ENCODE results near the gene TNFRSF25.

DNA sequence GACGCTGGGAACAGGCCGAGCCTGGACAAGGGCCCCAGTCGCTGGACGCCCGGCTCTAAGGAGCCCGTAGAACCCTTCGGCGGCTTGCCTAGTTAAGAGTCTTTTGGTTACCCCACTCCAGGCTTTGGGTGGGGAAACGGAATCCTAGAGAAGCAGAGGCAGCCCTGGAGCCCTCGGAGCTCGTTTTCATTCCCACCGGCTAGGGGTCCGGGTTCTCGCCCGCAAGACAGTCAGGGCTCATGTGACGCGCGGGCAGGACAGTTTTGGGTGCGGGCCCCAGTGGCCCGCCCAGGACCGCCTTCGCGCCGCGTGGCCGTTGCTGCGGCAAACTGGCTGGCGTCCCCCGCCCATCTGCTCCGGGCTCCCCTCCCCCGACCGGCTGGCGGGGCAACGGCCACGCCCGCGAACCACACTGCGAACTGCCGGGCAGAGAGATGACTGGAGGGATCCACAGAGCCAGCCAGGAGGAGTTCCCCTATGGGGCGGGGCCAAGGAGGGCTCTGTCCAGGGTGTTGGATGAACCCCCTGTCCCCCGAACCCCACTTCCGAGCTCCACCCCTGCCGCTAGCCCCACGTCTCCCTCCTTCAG, 45.4 kb downstream of the TNFRSF25 start:
- TF ChIP-seq POLR2A (IDR thresholded peaks at IDR 0.05) = no peak
- TF ChIP-seq, protein P1, sequence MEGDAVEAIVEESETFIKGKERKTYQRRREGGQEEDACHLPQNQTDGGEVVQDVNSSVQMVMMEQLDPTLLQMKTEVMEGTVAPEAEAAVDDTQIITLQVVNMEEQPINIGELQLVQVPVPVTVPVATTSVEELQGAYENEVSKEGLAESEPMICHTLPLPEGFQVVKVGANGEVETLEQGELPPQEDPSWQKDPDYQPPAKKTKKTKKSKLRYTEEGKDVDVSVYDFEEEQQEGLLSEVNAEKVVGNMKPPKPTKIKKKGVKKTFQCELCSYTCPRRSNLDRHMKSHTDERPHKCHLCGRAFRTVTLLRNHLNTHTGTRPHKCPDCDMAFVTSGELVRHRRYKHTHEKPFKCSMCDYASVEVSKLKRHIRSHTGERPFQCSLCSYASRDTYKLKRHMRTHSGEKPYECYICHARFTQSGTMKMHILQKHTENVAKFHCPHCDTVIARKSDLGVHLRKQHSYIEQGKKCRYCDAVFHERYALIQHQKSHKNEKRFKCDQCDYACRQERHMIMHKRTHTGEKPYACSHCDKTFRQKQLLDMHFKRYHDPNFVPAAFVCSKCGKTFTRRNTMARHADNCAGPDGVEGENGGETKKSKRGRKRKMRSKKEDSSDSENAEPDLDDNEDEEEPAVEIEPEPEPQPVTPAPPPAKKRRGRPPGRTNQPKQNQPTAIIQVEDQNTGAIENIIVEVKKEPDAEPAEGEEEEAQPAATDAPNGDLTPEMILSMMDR (IDR thresholded peaks at IDR 0.05 in 4 of 5, conservative IDR thresholded peaks at IDR 0.05 in 1 of 5) = no peak

Measured in gastrocnemius medialis (tissue), 4 donors.